Stimulated activated CD4-positive, alpha-beta T cell treated with anti-CD3 and anti-CD28 coated beads, Interleukin-2, amount 100 ng/mL, for 24 hours (primary cell): Measurements from ENCODE around the gene MYL5.
"Not testable (repeated sequence)": the region's sequence is repeated elsewhere in the genome, so short reads cannot be mapped to it uniquely, and the experiment has no call there.

Experiments used
- DNase-seq, 2 donors: peaks; one replicate each; pipeline ENCODE4 v3.0.0-alpha.2; 2020

The MYL5 gene

GRCh38 chr4:730511-730910 lies 56.2 kb downstream of the MYL5 start:
- no peak for DNase-seq

- DNase-seq = not testable (repeated sequence)
These were observed 56.9 kb downstream of the MYL5 start for GRCh38 chr4:730946-731904.
